ENCODE data around the gene TRIM56. TPM values are rescaled to one million over a fixed set of nuclear protein-coding genes. Genes with fewer than 3 reads are reported as not detected.

The TRIM56 gene
- total and polyA plus RNA-seq, 9 of the 15 experiments (the other 6 are each of a cell fraction or from before 2014, with no cell fraction given): 2.0 to 29.7 (median 11.6) TPM

DNA sequence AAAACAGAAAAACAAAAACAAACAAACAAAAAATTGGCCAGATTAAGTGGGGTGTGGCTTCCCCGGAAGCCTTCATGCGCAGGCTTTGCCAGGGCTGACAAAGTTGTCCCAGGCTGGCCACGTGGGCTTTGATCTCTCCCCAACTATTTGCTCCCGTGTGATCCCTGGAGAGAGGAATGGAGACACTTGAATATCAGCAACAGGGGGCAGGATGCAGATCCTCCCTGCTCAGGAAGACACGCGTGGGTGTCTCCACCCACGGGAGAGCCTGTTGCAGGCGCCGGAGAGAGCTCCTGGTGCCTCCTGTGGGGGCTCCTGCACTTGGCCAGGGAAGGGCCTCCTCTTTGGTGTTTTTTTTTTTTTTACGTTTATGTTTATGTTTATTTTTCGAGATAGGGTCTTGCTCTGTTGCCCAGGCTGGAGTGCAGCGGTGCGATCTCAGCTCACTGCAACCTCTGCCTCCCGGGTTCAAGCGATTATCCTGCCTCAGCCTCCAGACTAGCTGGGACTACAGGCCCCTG lies 19.0 kb downstream of the TRIM56 start (continued):
- TF ChIP-seq HMG20A (CRISPR knock-in tag; conservative IDR thresholded peaks at IDR 0.05): no peak
- TF ChIP-seq NRF1 (conservative IDR thresholded peaks at IDR 0.05 in 1 of 2, IDR thresholded peaks at IDR 0.05 in 1 of 2): peak in 1 of 2 experiments; percentile 23; a peak in 1 of 4 replicates
- TF ChIP-seq, protein P1, sequence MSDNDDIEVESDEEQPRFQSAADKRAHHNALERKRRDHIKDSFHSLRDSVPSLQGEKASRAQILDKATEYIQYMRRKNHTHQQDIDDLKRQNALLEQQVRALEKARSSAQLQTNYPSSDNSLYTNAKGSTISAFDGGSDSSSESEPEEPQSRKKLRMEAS (CRISPR knock-in tag; IDR thresholded peaks at IDR 0.05): no peak
- TF ChIP-seq BCOR (IDR thresholded peaks at IDR 0.05): peak; percentile 80
- no peak for TF ChIP-seq CREB3 (tag; conservative IDR thresholded peaks at IDR 0.05; ENCODE audit: low read depth)
- no peak for TF ChIP-seq POLR2G (IDR thresholded peaks at IDR 0.05; ENCODE audit: low read depth, low read length)
- TF ChIP-seq POLR2H (tag; IDR thresholded peaks at IDR 0.05; ENCODE audit: low read depth): no peak
- TF ChIP-seq GTF2F1 (IDR thresholded peaks at IDR 0.05; ENCODE audit: low read depth, low read length): no peak
- TF ChIP-seq ILK (tag; IDR thresholded peaks at IDR 0.05; ENCODE audit: borderline replicate concordance, low read depth): no peak
- TF ChIP-seq LARP7 (IDR thresholded peaks at IDR 0.05): 0 out of 2 replicates have a peak, but pooled peaks have one; percentile 42
- no peak for TF ChIP-seq POLR2AphosphoS2 (IDR thresholded peaks at IDR 0.05; ENCODE audit: low read length)
- TF ChIP-seq CGGBP1 (CRISPR knock-in tag; IDR thresholded peaks at IDR 0.05): no peak
- TF ChIP-seq HMGXB4 (CRISPR knock-in tag; IDR thresholded peaks at IDR 0.05): no peak
- no peak for TF ChIP-seq ZFX (CRISPR knock-in tag; IDR thresholded peaks at IDR 0.05)
- no peak for TF ChIP-seq THRB (CRISPR knock-in tag; conservative IDR thresholded peaks at IDR 0.05)

Data from K562 (cell line).